Colonic mucosa (tissue), 4 donors: ENCODE measurements around the gene ADD1. TPM values are rescaled to one million over a fixed set of nuclear protein-coding genes. Genes with fewer than 3 reads are reported as not detected.

ENCODE experiments used
- DNase-seq: peaks from one replicate; pipeline ENCODE4 v3.0.0-alpha.2; 2020
- H3K27ac ChIP-seq: fragments of 200-600 bp; one replicate; pipeline ENCODE4 v1.8.0; 2021
- H3K27me3 ChIP-seq: fragments of 200-600 bp; one replicate; pipeline ENCODE4 v1.8.0; 2021
- H3K36me3 ChIP-seq: fragments of 200-600 bp; one replicate; pipeline ENCODE4 v1.8.0; 2021
- H3K4me1 ChIP-seq: fragments of 200-600 bp; one replicate; pipeline ENCODE4 v1.8.0; 2021; ENCODE audit warnings: mild to moderate bottlenecking
- H3K4me3 ChIP-seq: fragments of 200-600 bp; one replicate; pipeline ENCODE4 v1.8.0; 2021
- H3K9ac ChIP-seq, 2 donors: one replicate each; pipeline ENCODE4 v1.7.0; 2013; ENCODE audit warnings: control low read depth in 2 of 2, low read depth in 2 of 2, low read length in 2 of 2
- H3K9me3 ChIP-seq: fragments of 200-600 bp; one replicate; pipeline ENCODE4 v1.8.0; 2021
- intact Hi-C: fragments of 100-400 bp; cut with DNase I; formaldehyde crosslinking; loops from one replicate; pipeline ENCODE4 v1.14.1; 2022
- total RNA-seq, 2 donors: library from RNA; stranded (reverse); fragmentation: NEBNext Ultra II Directional in 1 of 2; extraction: Animal tissue kit (Norgen Biotek cat#: 25700) in 1 of 2; gene quantifications; one replicate each; pipeline ENCODE4 v1.2.1, GENCODE V29; 2021
- TF ChIP-seq, protein P1 (sequence below): fragments of 200-600 bp; IDR thresholded peaks from one replicate; pipeline ENCODE4 v1.8.0; 2022; ENCODE audit warnings: antibody characterized with exemption, mild to moderate bottlenecking
- donor health status: healthy.
- donor health status: DM: no; HTN: no; CAD: no.
- donor health status: DM: no; HTN: no; CAD: no.

Gene ADD1
- total RNA-seq, 2 donors from 2014 or later, result 223 to 233 TPM

DNA sequence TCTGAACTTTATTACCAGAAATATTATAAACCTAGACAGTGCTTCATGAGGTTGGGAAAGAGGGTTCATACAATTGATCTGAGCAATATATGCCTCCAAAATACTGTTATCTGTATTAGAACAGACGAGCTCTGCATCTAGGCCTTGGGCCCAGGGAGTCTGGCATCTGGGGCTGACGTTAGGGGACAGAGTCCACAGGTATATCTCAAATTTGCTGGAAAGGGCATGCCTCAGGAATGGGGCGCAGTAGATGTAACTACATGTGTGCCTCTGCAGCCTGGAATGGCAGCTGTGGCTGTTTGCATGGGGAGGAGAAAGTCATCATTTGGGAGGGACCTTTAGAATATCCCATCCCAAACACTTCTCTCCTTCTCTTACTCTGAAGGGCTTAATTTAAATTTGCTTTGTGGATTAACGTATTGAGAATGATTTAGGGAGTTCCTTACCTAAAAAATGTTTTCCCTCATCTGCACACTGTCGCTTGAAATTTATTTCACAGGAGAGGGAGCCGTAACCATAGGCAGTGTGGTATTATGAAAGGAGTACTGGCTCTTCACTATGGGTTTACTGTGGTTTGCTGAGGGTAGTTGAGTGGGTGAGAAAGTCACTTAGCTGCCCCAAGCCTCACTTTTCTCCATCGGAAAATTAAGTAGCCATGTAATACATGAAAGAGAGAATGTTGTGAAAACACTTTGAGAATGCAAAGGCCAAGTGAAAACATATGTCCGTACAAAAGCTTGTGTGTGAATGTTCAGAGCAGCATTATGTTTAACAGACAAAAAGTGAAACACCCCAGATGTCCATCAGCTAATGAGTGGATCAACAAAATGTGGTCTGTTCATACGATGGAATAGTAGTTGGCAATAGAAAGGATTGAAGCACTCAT is 5.9 kb downstream of the ADD1 start:
- Histone ChIP-seq H3K4me1 (peaks cover 22% of the 10 kb centered on the region), H3K9ac (no peak overlapping the region), H3K36me3 (peaks cover 6% of the 10 kb centered on the region), H3K9me3 (no peaks in the 10 kb centered on the region), H3K27ac (no peak overlapping the region), H3K4me3 (no peak overlapping the region), H3K27me3 (no peaks in the 10 kb centered on the region)
- TF ChIP-seq, protein P1, sequence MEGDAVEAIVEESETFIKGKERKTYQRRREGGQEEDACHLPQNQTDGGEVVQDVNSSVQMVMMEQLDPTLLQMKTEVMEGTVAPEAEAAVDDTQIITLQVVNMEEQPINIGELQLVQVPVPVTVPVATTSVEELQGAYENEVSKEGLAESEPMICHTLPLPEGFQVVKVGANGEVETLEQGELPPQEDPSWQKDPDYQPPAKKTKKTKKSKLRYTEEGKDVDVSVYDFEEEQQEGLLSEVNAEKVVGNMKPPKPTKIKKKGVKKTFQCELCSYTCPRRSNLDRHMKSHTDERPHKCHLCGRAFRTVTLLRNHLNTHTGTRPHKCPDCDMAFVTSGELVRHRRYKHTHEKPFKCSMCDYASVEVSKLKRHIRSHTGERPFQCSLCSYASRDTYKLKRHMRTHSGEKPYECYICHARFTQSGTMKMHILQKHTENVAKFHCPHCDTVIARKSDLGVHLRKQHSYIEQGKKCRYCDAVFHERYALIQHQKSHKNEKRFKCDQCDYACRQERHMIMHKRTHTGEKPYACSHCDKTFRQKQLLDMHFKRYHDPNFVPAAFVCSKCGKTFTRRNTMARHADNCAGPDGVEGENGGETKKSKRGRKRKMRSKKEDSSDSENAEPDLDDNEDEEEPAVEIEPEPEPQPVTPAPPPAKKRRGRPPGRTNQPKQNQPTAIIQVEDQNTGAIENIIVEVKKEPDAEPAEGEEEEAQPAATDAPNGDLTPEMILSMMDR, result no peak
- intact Hi-C loops, result loop anchor here (10.0 kb wide), 1 partner anchor 85 kb away; no protein-coding TSS in a partner anchor
- DNase-seq, result peak; percentile 49

DNA sequence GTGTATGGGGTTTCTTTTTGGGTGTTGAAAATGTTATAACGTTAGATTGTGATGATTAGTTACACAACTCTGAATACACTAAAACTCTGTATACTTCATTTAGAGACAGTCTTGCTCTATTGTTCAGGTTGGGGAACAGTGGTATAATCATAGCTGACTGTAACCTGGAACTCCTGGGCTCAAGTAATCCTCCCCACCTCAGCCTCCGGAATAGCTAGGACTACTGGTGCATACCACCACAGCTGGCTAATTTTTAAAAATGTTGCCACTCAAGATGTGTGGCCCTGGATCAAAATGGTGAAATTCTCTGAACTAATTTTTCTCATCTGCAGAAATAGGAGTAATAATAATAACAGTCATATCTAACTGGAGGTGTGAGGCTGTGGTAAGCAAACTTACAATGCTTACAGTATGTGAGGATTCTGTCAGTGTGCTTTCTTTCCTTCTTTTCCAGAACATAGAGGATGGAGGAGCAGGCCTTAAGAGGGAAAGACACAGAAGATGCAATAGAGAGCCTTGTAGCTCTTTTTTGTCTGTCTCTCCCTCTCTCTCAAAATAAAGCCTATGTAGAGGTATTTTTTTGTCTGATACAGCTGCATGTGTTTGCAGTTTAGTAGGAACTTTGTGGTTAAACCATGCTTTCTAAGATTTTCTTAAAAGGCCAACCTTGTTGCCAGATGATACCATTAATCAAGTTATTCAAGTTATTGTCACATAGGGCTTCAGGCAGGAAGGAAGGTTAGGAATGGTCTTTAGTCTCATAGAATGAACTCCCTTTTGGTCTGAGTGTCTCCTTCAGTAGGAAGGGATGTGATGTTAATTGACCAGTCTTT is 7.5 kb downstream of the ADD1 start:
- Histone ChIP-seq H3K27me3 (no peaks in the 10 kb centered on the region), H3K4me3 (no peak overlapping the region), H3K4me1 (peaks cover 22% of the 10 kb centered on the region), H3K36me3 (peaks cover 6% of the 10 kb centered on the region), H3K27ac (no peak overlapping the region), H3K9ac (no peak overlapping the region), H3K9me3 (no peaks in the 10 kb centered on the region)
- TF ChIP-seq, protein P1, result no peak
- intact Hi-C loops, result no loop called here
- DNase-seq, result no peak

DNA sequence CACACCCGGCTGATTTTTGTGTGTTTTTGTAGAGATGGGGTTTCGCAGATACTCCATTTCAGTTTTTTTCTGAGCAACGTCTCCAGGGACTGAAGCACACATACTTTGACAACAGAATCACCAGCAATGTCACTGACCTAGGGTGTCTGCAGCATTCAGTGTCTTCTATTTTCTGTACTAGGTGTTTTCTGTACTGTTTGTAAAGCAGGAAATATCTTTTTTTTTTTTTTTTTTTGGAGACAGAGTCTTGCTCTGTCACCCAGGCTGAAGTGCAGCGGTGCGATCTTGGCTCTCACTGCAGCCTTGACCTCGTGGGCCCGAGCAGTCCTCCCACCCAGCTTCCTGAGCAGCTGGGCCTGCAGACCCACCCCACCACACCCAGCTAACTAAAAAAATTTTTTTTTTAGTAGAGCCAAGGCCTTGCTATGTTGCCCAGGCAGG is 8.9 kb downstream of the ADD1 start:
- Histone ChIP-seq H3K4me3 (no peak overlapping the region), H3K9me3 (no peaks in the 10 kb centered on the region), H3K27me3 (no peaks in the 10 kb centered on the region), H3K36me3 (peaks cover 6% of the 10 kb centered on the region), H3K4me1 (peaks cover 22% of the 10 kb centered on the region), H3K9ac (no peak overlapping the region), H3K27ac (peak overlapping the region; percentile 24)
- intact Hi-C loops, result no loop called here
- TF ChIP-seq, protein P1, result no peak
- peak; percentile 45 for DNase-seq

DNA sequence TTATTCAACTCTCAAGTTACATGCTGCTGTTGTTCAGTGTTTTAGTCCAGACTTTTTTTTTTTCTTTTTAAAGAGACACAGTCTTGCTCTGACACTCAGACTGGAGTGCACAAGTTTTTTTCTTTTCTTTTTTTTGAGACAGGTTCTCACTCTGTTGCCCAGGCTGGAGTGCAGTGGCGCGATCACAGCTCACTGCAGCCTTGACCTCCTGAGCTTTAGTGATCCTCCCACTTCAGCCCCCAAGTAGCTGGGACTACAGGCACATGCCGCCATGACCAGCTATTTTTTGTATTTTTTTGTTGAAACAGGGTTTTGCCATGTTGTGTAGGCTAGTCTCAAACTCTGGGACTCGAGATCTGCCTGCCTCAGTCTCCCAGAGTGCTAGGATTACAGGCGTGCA is 11.9 kb downstream of the ADD1 start:
- TF ChIP-seq, protein P1, result no peak
- no peak overlapping the region for H3K27ac ChIP-seq
- H3K36me3 ChIP-seq, result peaks cover 6% of the 10 kb centered on the region
- H3K27me3 ChIP-seq, result no peaks in the 10 kb centered on the region
- no peak overlapping the region for H3K9ac ChIP-seq
- H3K9me3 ChIP-seq, result no peaks in the 10 kb centered on the region
- H3K4me3 ChIP-seq, result no peak overlapping the region
- no peak for DNase-seq
- intact Hi-C loops, result no loop called here
- H3K4me1 ChIP-seq, result peaks cover 31% of the 10 kb centered on the region

DNA sequence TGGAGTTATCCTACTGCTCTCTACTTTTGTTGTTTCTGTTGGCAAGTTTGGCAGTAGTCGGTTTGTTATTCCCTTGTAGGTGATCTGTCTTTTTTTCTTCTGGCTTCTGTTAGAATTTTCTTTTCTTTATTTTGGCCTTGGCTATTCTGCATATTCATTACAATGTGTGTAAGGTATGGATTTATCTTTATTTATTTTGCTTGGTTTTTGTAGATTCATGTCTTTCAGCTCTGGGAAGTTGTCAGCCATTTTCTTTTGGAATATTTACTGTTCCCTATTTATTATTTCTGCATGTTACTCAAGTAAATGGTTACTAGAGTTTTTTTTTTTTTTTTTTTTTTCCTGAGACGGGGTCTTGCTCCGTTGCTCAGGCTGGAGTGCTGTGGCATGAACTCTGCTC is 12.6 kb downstream of the ADD1 start:
- Histone ChIP-seq H3K9me3 (no peaks in the 10 kb centered on the region), H3K27me3 (no peaks in the 10 kb centered on the region), H3K27ac (no peak overlapping the region), H3K4me3 (no peak overlapping the region), H3K9ac (no peak overlapping the region), H3K4me1 (peaks cover 37% of the 10 kb centered on the region), H3K36me3 (peaks cover 6% of the 10 kb centered on the region)
- TF ChIP-seq, protein P1, result no peak
- intact Hi-C loops, result no loop called here
- DNase-seq, result no peak
